HTERT RPE-1 (cell line): ENCODE results near the gene IL1R1.

ENCODE experiments used
- in situ Hi-C: fragments of 300-500 bp; cut with MboI; formaldehyde crosslinking; loops from 4 replicates; pipeline ENCODE4 v1.14.3; 2020; ENCODE audit warnings: low sequenced_read_pairs

Gene IL1R1

DNA sequence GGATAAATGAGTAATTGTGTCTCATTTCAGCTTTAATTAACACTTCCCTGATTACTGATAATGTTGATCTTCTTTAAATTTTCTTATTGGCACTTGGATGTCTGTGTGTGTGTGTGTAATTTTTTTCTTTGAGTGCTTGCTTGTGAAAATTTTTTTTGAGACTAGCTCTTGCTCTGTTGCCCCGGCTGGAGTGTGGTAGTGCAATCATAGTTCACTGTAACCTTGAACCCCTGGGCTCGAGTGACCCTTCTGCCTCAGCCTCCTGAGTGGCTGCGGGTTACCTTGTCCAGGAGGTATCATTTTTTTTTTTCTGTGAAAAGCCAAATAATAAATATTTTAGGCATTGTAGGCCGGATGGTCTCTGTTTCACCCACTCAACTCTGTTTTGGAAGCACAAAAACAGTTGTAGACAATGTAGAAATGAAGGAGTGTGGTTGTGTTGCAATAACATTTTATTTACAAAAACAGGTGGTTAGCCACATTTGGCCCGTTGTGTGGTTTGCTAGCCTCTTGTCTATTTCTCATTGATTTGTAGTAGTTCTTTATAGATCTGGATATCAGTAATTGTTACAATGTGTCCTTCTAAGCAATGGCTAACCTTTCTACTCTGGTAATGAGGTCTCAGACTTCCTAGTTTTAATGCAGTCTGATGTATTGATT, 52.2 kb downstream of the IL1R1 start:
- in situ Hi-C loops, result no loop called here

DNA sequence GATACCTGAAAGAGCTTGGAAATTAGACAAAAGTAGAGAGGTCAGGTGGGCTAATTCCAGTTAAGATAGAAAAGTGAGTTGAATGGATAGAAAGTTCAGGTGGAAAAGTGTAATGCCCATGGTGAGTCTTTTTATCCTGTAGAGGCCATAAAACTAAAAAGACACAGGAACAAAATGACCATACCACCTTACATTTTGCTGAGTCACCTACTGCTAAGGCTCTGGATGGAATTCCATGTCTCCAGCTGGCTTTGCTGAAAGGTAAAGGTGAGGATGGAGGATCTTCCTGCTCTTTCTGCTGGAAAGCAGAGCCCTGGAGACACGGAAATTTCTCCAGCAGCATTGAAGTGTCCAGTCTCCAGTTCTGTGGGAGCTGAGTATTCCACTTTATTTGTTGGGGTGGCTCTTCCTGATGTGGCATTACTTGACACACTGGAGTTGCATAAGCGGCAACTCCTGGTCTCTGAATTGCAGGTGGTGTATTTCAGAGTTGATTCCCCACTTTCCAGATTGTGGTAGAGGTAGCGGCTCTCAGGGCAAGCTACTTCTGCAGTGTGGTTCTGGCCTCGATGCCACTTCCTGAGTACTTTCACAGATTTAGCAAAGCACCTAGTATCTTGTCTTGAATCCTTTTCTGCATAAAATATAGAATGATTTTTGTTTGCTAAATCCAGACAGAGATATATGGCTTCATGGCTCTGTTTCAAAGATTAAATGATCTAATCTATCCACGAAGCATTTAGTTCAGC, 55.0 kb downstream of the IL1R1 start:
- in situ Hi-C loops, result no loop called here

DNA sequence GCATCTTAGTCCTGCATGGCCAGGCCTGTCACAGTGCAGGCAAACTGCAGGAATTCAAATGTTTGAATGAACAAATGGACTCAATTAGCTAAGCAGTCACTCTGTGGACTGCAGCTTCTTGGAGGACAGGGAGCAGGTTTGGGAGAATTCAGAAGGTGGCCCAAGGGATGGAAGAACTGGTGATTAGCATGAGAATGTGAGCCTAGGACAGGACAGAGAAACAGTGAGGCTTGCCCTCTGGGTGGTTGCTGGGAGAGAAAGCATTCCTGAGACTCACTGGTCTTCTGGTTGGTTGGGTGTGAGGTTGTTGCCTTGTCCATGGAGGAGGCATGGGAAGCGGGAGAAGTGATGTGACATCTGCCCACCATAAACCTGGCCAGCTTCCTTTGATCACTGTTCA, 58.0 kb downstream of the IL1R1 start:
- in situ Hi-C loops, result no loop called here

DNA sequence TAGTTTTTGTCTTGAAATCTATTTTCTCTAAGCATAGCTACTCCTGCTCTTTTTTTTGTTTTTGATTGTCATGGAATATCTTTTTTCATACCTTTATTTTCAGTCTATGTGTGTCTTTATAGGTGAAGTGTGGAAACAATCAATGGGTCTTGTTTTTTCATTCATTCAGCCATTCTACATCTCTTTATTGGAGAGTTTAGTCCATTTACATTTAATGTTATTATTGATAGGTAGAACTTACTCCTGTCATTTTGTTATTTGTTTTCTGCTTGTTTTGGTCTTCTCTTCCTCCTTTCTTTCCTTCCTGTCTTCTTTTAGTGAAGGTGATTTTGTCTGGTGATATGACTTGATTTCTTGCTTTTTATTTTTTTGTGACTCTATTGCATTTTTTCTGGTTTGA, 62.1 kb downstream of the IL1R1 start:
- in situ Hi-C loops, result no loop called here

DNA sequence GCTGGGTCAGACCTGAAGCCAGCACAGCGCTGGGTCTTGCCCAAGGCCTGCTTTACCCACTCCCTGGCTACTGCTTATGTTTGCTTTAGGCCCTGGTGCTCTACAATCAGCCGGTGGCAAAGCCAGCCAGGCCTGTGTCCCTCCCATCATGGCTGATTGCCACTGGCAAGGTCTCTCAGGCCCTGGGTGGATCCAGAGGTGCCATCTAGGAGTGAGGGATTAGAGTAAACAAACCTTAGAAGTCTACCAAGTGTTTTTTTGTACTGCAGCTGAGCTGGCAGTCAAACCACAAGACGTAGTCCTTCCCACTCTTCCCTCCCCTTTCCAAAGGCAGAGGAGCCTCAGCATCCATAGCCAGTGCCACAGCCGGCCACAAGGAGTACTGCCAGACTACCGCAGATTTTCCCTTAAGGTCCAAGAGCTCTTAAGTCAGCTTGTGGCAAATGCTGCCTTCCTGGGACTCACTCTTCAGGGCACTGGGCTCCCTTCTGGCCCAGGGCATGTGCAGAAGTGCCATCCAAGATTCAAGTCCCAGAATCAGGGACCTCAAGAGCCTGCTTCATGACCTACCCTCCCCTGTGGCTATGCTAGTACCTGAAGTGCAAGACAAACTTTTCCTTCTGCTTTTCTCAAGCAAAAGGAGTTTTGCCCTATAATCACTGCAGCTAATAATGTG, 64.3 kb downstream of the IL1R1 start:
- in situ Hi-C loops, result no loop called here

DNA sequence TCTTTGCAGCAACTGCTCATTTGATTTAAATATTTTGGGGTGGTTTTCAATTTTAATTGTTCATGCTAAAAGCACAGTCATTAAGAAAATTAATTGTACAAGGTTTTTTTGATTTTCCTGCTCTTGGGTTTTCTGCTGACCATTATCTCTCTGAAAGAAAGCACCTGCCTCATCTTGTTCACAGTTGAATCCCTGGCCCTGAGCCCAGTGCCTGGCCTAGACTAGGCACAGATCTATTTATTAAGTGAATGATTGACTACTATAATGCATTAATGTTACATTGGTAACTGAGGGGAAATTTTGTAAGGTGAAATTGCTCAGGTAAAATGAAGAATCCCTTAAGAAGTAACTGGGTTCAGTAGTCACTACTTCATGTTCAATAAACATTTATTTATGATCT, 66.2 kb downstream of the IL1R1 start:
- in situ Hi-C loops, result no loop called here

DNA sequence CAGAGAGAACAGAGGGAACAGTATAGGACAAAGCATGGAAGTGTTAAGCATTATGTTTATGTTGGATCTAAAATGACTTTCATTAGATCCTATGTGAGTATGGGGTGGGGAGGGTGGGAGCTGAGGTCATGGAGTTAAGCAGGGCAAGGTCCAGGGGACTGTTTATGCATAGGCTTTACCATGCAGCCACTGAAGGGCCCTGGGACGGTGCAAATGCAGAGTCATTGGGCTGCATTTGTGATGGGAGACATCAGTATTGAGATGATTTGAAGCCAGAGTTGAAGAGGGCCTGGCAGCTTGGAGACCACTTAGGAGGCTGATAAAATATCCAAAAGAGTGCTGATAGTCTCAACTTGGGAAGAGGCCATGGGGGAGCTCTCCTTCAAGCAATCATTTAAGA, 66.9 kb downstream of the IL1R1 start:
- in situ Hi-C loops, result no loop called here

DNA sequence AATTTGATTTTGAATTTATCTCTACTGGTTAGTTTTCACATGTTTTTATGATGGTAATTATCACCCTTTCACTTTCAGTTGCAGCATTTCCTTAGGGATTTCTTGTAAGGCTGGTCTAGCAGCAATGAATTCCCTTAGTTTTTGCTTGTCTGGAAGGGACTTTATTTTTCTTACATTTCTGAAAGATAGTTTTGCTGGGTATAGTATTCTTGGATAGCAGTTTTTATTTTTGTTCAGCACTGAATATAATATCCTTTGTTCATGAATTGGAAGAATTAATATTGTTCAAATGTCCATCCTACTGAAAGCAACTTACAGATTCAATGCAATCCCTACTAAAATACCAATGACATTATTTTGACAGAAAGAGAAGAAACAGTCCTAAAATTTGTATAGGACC, 74.5 kb downstream of the IL1R1 start:
- in situ Hi-C loops, result no loop called here

DNA sequence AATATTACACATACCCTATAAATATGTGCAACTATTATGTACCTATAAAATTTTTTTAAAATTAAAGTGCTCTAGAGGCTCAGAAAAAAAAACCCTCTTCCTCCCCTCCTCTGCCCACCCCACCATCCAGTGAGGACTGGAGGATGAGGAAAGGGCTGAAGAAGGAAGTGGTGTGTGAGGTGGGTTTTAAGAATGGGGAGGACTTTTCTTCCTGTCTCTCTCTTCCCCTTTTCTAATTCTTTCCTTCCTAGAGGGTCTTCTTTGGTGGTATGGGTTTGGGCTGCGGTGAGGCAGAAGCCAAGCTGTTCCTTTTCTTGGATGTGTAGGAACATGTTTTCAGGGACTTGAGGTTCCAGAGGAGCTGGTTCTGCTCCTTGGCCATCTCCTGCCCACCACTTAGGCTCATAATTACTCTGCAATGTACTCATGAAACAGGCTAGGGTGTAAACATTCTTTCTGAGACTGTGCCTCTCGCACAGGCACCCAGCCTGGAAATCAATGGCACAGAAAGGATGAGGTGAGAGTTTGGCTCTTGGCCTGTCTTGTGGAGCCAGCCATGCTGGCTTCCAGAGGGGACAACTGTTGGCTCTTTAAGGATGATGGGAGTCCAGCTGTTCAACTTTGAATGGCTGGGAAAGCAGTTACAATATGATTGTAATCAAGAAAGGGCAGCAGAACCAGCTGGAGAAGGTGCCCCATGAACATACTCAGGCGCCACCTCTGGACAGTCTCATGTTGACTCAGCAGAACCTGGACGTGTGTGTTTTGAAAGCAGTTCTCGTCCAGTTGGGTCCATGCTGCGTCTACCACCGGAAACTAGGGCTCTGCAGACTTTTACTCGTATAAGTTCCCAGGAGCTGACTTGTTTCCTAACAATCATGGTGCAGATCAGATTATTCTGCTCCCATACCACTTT, 82.5 kb downstream of the IL1R1 start:
- in situ Hi-C loops, result no loop called here

DNA sequence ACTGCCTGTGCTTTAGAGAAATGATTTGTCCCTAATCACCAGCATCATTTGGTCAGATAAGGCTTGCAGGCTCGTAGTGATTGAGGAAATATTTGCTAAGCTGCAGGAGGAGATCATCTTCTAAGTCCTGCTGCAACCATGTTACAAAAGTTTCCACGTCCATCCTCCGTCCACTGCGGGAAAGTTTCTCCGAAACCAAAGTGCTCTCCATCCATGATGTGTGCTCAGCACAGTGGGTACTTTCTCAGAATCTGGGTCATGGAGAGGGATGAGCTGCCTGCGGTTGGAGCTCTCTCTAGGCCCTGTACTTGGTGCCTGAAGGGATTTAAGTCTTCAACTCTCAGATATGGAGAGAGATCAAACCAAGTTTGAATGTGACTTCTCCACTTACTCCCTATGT, 83.6 kb downstream of the IL1R1 start:
- in situ Hi-C loops, result no loop called here

DNA sequence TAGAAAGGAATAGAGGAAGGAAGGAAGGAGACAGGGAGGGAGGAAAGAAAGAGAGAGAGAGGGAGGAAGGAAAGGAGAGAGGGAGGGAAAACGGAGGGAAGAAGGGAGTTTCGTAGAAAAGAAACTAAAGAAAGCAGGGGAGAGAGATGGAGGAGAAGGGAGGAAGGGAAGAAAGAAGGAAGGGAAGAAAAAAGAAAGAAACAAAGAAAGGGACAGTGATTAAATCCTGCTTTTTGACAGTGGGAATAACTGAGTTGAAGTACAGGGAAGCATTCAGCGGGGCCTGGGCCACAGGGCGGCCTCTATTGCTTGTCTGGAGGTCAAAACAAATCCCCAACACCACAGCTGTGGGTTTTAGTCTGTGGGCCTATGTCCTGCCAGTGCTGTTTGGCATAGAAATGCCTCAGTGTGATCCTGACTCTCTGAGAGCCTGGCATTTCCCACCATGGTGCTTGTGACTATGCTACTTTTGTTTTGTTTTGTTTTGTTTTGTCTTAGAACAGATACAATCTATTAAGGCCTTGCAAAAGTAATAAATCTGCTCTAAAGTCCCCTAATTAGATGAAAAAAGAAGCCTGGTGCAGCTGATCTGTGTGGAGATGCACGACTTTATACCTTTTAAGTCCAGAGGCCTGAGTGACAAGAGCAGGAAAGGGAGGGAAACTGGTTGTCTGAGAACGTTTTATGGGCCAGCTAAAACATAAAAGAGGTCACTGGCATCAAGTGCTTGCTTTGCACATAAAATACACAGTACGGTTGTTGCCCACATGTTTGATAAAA, 84.3 kb downstream of the IL1R1 start:
- in situ Hi-C loops, result no loop called here

DNA sequence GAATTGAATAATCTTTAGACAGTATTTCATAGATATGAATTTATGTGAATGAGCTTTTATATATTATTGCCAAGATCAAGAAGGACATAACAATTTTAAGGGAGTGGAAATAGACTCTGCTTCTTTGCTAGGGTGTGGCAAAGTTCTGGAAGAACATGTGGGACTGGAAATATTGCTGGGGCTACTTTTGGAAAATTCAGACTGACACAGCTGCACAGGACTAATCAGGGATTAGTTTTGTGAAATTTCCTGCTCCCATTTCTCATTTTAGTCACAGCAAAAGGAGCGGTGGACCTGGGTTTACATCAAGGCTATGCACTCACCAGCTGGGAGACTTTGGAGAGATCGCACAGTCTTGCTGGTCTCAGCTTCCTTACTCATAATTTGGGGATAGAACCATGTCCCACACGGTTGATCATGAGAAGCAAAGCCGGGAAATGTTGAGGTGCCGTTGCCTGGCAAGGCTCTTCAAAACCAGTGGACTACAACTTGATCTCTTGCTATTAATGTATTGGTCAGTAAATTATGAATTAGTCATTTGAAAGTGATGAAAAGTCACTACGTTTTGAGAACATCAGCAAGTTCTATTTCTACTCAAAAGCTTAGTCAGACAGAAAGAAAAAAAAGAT, 86.7 kb downstream of the IL1R1 start:
- in situ Hi-C loops, result no loop called here
